Tibial nerve (tissue), 4 donors: Measurements from ENCODE around the gene IL31RA. TPM values are rescaled to one million over a fixed set of nuclear protein-coding genes. Genes with fewer than 3 reads are reported as not detected.

Source experiments
- DNase-seq, 2 donors: peaks; one replicate each; pipeline ENCODE4 v3.0.0-alpha.2; 2019; ENCODE audit warnings: low spot score in 2 of 2
- H3K27ac ChIP-seq, 4 donors: fragments of 200-600 bp; sonication (generic) in 3 of 4; one replicate each; pipeline ENCODE4 v1.5.1; 2017 to 2019; ENCODE audit warnings: mild to moderate bottlenecking in 1 of 4
- H3K27me3 ChIP-seq, 2 donors: fragments of 200-600 bp; sonication (generic) in 1 of 2; one replicate each; pipeline versions ENCODE4 v1.5.1 to v1.6.0; 2017 to 2019
- H3K36me3 ChIP-seq, 3 donors: fragments of 200-600 bp; sonication (generic); one replicate each; pipeline ENCODE4 v1.5.1; 2018 to 2019
- H3K4me1 ChIP-seq, 4 donors: fragments of 200-600 bp; sonication (generic) in 3 of 4; one replicate each; pipeline ENCODE4 v1.5.1; 2017 to 2019
- H3K4me3 ChIP-seq, 4 donors: fragments of 200-600 bp; sonication (generic) in 3 of 4; one replicate each; pipeline ENCODE4 v1.5.1; 2017 to 2019; ENCODE audit warnings: mild to moderate bottlenecking in 1 of 4, moderate library complexity in 1 of 4
- H3K9me3 ChIP-seq, 4 donors: fragments of 200-600 bp; sonication (generic) in 3 of 4; one replicate each; pipeline ENCODE4 v1.5.1; 2017 to 2019
- EP300 ChIP-seq, 2 donors: sonication (generic); formaldehyde crosslinking; IDR thresholded peaks; one replicate each; pipeline ENCODE4 v1.6.1; 2017; ENCODE audit warnings: antibody characterized with exemption in 2 of 2, mild to moderate bottlenecking in 1 of 2
- POLR2A ChIP-seq, 2 donors: fragments of 450-650 bp; IDR thresholded peaks; one replicate each; pipeline ENCODE4 v1.6.1; 2017; ENCODE audit warnings: antibody characterized with exemption in 2 of 2, mild to moderate bottlenecking in 2 of 2, moderate library complexity in 2 of 2
- WGBS, 2 donors: methylation state at CpG; one replicate each; pipeline ENCODE4 v1.1.5; 2018; 5-methylcytosine and 5-hydroxymethylcytosine counted together
- total RNA-seq, 4 donors: library from RNA; depleted of rRNA; stranded (reverse); fragments of >200 nt; gene quantifications; one replicate each; pipeline ENCODE4 v1.1.0, GENCODE V29; 2016
- TF ChIP-seq, protein P1 (sequence below), 5 experiments: fragments of 200-600 bp in 3 of 5; fragments of 450-650 bp in 2 of 5; sonication (generic) in 3 of 5; IDR thresholded peaks; one replicate each; pipeline ENCODE4 v1.5.1; 2016 to 2019; ENCODE audit warnings: antibody characterized with exemption in 5 of 5, mild to moderate bottlenecking in 3 of 5, moderate library complexity in 2 of 5

IL31RA gene
- total RNA-seq, 4 donors from 2014 or later = 0.60 TPM; not detected in 3

DNA sequence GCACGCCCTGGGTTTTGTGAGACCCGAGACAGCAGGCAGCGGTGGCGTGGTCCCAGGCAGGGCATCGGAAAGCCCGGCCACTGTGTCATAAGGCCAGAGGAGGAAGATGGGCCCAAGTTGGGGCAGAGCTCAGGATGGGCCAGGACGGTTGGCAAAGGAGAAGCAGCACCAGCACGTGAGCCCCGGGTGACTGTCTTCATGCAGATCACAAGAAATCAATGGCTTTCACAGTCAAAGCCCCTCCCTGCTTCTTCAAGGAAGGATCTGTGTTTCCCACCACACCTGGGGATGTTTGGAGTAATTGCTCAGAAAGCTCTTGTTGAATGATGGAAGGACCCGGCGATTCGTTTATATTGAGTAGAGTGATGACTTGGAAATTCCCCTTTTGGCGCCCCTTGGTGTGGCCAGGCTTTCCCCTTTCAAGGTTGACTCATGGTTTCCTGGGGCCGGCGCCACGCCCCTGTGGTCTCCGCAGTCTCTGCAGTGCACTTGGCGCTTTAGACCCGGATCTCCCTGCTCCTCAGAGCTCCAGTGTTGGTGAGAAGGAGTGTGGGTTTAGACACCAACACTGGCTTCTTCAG lies 52.1 kb downstream of the IL31RA start:
- Histone ChIP-seq H3K27ac (no peak overlapping the region), H3K36me3 (no peaks in the 10 kb centered on the region), H3K27me3 (no peaks in the 10 kb centered on the region), H3K9me3 (no peaks in the 10 kb centered on the region), H3K4me1 (peaks cover 0 to 13% (median 0%) of the 10 kb centered on the region in 4 donors), H3K4me3 (no peak overlapping the region)
- 83 to 88% methylated on average over 19 of the region's 19 CpGs for WGBS, 2 donors
- TF ChIP-seq EP300 (IDR thresholded peaks at IDR 0.05) (no peak), POLR2A (IDR thresholded peaks at IDR 0.05) (no peak)
- TF ChIP-seq, protein P1, sequence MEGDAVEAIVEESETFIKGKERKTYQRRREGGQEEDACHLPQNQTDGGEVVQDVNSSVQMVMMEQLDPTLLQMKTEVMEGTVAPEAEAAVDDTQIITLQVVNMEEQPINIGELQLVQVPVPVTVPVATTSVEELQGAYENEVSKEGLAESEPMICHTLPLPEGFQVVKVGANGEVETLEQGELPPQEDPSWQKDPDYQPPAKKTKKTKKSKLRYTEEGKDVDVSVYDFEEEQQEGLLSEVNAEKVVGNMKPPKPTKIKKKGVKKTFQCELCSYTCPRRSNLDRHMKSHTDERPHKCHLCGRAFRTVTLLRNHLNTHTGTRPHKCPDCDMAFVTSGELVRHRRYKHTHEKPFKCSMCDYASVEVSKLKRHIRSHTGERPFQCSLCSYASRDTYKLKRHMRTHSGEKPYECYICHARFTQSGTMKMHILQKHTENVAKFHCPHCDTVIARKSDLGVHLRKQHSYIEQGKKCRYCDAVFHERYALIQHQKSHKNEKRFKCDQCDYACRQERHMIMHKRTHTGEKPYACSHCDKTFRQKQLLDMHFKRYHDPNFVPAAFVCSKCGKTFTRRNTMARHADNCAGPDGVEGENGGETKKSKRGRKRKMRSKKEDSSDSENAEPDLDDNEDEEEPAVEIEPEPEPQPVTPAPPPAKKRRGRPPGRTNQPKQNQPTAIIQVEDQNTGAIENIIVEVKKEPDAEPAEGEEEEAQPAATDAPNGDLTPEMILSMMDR (IDR thresholded peaks at IDR 0.05) = no peak
- no peak for DNase-seq

DNA sequence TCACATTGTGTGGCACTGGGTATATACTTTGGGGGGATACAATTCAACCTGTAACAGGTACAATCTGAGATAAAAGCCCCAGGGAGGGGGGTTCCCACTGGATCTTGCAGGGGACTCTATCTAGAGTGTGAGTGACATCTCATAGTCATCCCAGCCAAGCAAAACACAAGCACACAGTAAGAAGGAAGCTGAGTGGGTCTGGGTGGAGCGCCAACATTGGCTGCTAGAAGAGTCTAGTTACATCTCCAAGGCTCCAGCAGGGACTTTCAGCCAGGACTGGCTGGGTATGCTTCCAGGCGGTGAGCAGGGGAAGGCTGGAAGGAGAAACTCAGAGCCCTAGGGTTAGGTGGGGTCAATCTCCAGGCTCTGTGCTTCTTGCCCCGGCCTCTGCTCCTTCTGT lies 53.0 kb downstream of the IL31RA start:
- 63 to 85% methylated on average over 3 of the region's 3 CpGs for WGBS, 2 donors
- DNase-seq = no peak

DNA sequence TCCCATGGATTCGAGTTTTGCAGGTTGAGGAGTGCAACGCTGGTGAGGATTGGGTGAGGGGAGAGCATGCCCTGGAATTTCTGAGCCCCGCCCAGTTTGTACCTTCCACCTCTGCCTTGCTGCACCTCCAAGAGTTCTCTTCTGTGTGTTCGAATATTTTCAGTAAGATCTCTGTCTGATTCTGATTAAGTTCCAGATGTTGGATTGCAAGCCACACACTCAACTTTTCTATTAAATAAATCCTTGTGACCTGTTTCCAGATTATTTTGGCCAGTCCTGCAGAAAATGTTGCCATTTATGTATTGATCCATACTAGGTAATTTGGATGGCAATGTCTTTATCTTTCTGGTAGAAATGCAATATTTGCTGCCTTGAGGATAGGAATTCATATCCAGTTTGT lies 54.1 kb downstream of the IL31RA start:
- DNase-seq = no peak
- H3K36me3 ChIP-seq = no peaks in the 10 kb centered on the region
- WGBS, 2 donors = 75 to 76% methylated on average over 4 of the region's 4 CpGs
- no peaks in the 10 kb centered on the region for H3K27me3 ChIP-seq
- no peak overlapping the region for H3K27ac ChIP-seq
- TF ChIP-seq, protein P1 (IDR thresholded peaks at IDR 0.05) = no peak
- TF ChIP-seq EP300 (IDR thresholded peaks at IDR 0.05) (no peak), POLR2A (IDR thresholded peaks at IDR 0.05) (no peak)
- no peak overlapping the region for H3K4me3 ChIP-seq
- no peaks in the 10 kb centered on the region for H3K9me3 ChIP-seq
- H3K4me1 ChIP-seq = peaks cover 0 to 4% (median 0%) of the 10 kb centered on the region in 4 donors

More for the DNA sequence above, 53.0 kb downstream of the IL31RA start:
- Histone ChIP-seq H3K4me1 (peaks cover 0 to 13% (median 0%) of the 10 kb centered on the region in 4 donors), H3K36me3 (no peaks in the 10 kb centered on the region), H3K4me3 (no peak overlapping the region), H3K27me3 (no peaks in the 10 kb centered on the region), H3K9me3 (no peaks in the 10 kb centered on the region), H3K27ac (no peak overlapping the region)
- TF ChIP-seq, protein P1 (IDR thresholded peaks at IDR 0.05) = no peak
- TF ChIP-seq POLR2A (IDR thresholded peaks at IDR 0.05) = no peak
- TF ChIP-seq EP300 (IDR thresholded peaks at IDR 0.05) = no peak

DNA sequence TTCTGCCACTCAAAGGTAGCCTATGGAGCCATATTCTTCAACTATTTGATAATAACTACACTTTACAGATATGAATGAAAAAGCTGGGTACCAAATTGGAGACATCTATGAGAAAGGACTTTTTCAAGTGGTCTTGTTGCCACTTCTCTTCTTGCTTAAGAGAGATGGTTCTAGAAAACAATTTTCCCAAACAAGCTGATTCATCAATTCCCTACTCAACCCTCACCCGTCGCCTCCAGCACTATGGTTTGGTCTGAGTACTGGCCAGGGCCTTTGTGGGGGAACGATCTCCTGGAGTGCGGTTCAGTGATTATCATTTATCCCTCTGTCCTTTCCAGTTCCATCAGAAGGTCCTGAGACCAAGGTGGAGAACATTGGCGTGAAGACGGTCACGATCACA lies 56.8 kb downstream of the IL31RA start:
- TF ChIP-seq EP300 (IDR thresholded peaks at IDR 0.05) (no peak), POLR2A (IDR thresholded peaks at IDR 0.05) (no peak)
- TF ChIP-seq, protein P1 (IDR thresholded peaks at IDR 0.05) = no peak
- Histone ChIP-seq H3K9me3 (no peaks in the 10 kb centered on the region), H3K4me3 (no peak overlapping the region), H3K4me1 (peaks cover 0 to 4% (median 0%) of the 10 kb centered on the region in 4 donors), H3K27ac (no peak overlapping the region), H3K27me3 (no peaks in the 10 kb centered on the region), H3K36me3 (no peaks in the 10 kb centered on the region)
- 95 to 99% methylated on average over 7 of the region's 7 CpGs for WGBS, 2 donors
- DNase-seq = no peak

DNA sequence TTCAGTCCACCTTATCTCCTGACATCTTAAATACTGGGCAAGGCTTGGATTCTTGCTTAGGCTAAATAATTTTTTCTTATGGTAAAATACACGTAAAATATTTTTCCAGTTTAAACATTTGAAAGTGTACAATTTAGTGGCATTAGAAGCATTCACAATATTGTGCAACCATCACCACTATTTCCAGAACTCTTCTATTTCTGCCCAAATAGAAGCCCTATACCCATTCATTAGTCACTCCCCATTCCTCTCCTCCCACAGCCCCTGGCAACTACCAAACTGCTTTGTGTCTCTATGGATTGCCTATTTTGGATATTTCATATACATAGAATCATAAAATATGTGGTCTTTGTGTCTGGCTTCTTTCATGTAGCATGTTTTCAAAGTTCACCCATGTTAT lies 57.6 kb downstream of the IL31RA start:
- TF ChIP-seq POLR2A (IDR thresholded peaks at IDR 0.05) = no peak
- no peaks in the 10 kb centered on the region for H3K36me3 ChIP-seq
- no peaks in the 10 kb centered on the region for H3K27me3 ChIP-seq
- H3K27ac ChIP-seq = no peak overlapping the region
- H3K9me3 ChIP-seq = no peaks in the 10 kb centered on the region
- H3K4me3 ChIP-seq = no peak overlapping the region
- WGBS, 2 donors = 84 to 88% methylated on average over 1 of the region's 1 CpG
- DNase-seq = no peak
- H3K4me1 ChIP-seq = peaks cover 0 to 4% (median 0%) of the 10 kb centered on the region in 4 donors
